Measurements from ENCODE around the gene RHBG.
"Not testable (repeated sequence)": the region's sequence is repeated elsewhere in the genome, so short reads cannot be mapped to it uniquely, and the experiment has no call there.

RHBG gene

GRCh38 chr1:156365754-156366153 lies 3.3 kb upstream of the RHBG start:
- no peak for DNase-seq

DNA sequence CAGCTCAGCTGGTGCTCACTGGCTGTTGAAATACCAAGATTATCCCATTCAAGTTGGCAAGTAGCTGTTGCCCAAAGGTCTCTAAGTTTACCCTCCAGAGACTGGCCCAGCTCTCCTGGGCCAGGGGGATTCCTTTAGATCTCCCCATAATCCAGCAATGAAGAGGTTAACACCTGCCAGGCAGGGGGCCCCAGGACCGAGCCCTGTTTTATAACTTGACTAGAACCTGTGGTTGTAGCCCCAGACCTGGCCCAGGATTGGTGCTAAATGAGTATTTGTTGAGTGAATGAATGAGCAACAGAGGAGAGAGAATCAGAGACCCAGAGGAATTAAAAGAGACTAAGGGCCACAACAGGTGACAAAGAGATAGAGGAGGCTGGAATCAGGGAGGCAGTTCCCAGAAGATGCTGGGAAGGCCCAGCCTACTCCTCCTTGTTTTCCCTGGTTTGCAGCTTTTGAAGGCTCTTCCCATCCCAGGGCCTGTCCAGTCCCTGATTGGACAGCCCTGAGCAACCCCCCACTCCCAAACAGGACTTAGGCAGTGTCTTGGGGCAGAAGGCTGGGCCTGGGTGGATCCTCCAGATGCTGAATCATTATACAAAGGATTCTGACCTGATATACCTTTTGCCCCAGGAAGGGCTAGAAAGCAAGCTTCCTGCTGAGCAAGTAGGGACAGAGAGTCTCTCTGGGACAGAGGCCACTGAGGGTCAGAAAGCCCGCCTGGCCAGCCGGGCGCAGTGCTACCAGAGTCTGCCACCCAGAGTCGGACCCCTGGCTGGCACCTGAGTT lies 2.4 kb upstream of the RHBG start:
- no peak for DNase-seq

GRCh38 chr1:156367383-156368156 lies 1.4 kb upstream of the RHBG start:
- no peak for DNase-seq

DNA sequence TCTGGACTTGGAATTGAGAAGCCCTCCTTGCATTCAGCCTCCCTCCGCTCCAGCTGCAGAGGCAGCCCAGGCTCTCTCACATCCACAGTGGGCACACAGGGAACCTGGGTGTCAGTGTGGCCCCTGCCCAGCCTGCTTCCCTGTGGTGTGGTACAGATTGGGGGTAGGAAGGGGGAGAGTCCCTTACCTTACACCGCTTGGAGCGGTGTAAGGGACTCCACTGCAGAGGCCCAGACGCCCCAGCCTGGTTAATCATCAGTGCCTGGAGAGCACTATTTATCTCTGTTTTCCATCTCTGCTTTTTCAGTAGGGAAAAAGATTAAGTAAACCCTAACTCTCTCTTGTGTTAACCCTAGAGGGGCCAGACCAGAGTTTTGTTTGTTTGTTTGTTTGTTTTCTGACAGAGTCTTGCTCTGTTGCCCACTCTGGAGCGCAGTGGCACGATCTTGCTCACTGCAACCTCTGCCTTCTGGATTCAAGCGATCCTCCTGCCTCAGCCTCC lies 803 bp upstream of the RHBG start:
- no peak for DNase-seq

DNA sequence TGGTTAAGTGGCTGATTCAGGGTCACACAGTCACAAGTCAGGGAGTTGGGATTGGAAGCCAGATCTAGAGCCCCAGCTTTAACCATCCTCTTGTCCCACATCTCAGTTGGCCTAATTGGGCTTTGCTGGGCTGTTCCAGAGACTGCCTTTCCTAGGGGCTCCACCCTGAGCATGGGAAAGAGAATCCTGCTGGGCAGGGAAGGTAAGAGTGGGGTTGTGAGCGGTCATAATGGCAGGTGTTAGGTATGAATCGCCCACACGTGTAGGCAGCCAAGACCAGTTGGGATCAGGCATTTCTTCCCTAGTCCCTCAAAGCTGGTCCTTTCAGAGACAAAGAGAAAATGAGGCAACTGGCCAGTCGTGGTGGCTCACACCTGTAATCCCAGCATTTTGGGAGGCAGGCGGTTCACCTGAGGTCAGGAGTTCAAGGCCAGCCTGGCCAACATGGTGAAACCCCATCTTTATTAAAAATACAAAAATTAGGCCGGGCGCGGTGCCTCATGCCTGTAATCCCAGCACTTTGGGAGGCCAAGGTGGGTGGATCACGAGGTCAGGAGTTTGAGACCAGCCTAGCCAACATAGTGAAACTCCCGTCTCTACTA lies 775 bp downstream of the RHBG start:
- DNase-seq, result not testable (repeated sequence)

- peak; percentile 10 for DNase-seq
Observed at GRCh38 chr1:156371553-156372264, 2.7 kb downstream of the RHBG start.

GRCh38 chr1:156372265-156372586 lies 3.2 kb downstream of the RHBG start:
- DNase-seq, result no peak

DNA sequence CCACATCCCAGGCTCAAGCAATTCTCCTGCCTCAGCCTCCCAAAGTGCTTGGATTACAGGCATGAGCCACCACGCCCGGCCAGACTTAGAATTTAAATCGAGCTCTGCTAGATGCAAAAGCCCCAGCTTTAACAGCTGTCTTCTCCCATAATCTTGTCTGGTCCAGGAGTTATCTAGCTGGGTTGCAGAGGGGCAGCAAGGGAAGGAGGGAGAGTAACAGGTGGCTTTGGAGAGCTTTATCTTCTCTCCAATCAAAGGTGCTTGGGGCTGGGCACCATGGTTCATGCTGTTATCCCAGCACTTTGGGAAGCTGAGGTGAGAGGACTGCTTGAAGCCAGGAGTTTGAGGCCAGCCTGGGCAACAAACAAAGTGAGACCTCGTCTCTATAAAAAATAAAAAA lies 3.9 kb downstream of the RHBG start:
- no peak for DNase-seq

DNA sequence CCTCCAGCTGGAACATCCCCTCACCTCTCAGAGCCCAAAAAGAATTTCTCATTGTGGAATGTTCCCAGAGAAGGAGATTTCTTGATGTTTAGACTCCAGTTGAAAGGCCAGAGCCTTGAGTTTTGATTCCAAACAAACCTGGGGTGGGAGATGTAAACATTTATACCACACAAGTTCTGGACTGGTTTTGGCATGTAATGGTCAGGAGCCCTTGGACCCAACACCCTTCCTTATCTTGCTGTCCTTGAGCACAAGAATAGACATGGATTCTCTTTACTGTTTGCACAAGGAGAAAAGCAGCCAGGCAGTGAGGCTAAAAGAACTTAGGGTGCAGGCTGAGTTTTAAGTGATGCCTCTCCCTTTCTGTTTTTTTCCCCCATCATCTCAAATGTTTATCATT lies 4.5 kb downstream of the RHBG start:
- DNase-seq, result no peak

GRCh38 chr1:156376146-156376545 lies 7.1 kb downstream of the RHBG start:
- DNase-seq, result peak; percentile 28

DNA sequence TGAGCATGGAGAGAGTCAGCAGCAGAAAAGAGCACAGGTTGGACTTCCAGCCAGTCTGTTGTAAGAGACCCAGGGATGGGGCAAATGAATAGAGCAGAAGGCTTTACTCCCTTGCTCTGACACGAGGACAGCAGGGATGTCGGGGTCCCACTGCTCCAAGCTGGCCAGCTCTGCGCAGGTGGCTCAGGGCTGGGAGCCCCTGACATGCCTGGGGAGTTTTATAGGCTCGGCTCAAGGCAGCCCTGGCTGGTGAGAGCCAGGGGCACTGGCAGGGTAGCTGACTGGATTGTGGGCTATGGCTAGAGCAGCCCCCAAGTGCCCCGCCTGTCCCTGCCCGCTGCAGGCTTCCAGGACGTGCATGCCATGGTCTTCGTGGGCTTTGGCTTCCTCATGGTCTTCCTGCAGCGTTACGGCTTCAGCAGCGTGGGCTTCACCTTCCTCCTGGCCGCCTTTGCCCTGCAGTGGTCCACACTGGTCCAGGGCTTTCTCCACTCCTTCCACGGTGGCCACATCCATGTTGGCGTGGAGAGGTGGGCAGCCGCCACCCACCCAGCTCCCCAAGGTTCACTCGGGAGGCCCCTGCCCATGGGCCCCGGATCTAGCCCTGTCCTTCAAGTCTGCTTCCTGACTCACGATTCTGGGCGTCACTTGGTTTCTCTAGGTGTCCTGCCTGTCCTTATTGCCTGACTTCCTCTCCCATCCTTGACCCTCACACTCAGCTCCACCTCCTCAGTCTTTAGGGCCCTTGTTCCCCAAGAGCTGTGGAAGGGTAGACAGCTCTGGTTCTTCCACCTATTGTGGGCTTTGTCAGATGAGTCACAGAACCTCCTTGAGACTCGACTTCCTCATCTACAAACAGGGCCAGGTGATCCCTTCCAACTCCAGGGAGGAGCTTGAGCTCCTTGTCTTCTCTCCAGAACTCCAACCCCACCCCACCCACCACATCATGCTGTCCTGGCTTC lies 8.2 kb downstream of the RHBG start:
- no peak for DNase-seq

DNA sequence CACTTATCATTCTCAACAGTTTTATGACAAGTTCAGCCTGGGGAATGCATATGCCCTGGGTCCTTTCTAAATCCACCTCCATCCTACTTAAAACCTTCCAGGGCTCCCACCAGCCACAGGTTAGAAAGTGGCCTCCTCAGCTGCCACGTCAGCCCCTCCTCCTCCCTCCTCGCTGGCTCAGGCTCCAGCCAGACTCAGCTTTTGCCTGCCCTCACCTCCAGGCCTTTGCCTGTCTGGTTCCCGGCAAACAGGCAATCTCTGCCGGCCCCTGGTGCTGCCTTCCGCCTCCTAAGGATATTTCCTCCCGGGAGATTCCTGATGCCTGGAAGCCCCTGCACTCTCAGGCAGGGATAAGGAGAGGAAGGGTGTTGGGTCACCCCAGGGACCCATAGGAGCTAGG lies 9.5 kb downstream of the RHBG start:
- no peak for DNase-seq

- peak; percentile 39 for DNase-seq
Observed at GRCh38 chr1:156379420-156380165, 10.6 kb downstream of the RHBG start.

DNA sequence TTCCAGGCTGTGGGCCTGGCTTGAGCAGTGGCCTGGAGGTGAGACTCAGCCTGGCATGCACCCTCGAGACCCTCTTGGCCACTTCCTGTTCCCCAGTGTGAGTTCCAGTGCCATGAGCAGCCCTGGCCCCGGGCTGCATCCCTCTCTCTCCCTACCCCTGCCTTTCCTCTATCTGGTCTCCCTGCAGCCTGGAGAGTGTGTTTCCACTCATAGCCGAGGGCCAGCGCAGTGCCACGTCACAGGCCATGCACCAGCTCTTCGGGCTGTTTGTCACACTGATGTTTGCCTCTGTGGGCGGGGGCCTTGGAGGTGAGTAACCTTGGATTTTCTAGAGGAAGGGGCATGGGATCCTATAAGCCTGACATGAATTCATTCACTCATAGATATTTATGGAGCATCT lies 13.6 kb downstream of the RHBG start:
- DNase-seq, result no peak

DNA sequence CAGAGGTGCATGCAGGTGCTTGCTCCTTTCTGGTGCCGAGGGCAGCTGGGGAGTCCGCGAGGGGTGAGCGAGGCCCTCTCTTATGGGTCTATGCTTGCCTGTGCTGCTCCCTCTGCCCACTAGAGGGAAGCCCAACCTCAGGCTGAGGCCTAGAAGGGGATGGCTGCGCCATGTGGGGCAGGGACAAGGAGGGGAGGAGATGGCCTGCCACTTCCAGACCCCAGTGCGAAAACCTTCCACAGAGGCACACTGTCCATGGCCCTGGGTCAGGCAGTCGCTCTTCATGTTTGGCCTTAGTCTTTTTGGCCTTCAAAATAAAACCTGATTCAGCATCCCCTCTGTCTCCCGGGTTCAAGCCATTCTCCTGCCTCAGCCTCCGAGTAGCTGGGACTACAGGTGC lies 14.0 kb downstream of the RHBG start:
- DNase-seq, result peak; percentile 45

DNA sequence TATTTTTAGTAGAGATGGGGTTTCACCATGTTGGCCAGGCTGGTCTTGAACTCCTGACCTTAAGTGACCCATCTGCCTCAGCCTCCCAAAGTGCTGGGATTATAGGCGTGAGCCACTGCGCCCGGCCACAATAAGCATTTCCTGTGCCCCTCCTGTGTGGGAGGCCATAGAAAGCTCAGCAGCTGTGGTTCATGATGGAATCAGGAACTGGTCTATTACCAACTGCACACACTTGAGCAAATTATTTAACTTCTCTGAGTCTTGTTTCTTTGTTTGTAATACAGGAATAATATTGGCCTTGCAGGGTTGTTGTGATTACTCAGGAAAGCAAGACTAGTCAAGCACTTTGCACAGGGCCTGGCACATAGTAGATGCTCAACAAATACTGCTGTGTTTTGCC lies 15.0 kb downstream of the RHBG start:
- DNase-seq, result no peak

GRCh38 chr1:156384658-156385057 lies 15.6 kb downstream of the RHBG start:
- DNase-seq, result no peak

GRCh38 chr1:156385534-156386031 lies 16.6 kb downstream of the RHBG start:
- DNase-seq, result peak; percentile 69

DNA sequence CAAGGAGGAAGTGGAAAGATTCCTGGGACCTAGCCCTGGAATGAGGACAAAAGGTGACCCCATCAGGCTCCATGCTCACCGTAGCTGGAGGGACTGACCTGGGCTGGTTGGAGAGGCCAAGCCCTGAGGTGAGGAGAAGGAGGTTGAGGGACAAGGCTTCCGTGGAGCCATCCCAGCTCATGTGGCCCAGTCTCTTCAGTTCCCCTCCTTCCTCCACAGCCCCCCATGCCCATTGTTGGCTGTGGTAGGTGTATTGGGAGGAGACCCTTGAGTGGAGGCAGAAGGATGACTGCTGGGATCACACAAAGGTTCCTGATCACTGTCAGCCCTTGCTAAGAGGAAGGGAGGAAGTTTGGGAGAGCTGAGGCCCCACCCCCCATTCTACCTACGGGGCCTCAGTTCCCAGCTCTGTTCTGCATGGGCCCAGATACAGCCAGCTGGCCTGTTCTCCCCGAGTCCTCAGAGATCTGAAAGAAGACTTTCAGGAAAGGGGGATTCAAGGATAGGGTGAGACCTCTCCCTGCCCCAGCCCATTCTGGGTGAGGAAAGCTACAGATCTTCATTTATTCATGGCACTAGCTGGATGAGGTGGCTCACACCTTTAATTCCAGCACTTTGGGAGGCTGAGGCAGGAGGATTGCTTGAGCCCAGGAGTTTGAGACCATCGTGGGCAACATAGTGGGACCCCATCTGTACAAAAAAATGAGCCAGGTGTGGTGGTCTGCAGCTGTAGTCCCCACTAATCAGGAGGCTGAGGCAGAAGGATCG lies 17.3 kb downstream of the RHBG start:
- no peak for DNase-seq
